Measurements from ENCODE around the gene VPS9D1.

DNA sequence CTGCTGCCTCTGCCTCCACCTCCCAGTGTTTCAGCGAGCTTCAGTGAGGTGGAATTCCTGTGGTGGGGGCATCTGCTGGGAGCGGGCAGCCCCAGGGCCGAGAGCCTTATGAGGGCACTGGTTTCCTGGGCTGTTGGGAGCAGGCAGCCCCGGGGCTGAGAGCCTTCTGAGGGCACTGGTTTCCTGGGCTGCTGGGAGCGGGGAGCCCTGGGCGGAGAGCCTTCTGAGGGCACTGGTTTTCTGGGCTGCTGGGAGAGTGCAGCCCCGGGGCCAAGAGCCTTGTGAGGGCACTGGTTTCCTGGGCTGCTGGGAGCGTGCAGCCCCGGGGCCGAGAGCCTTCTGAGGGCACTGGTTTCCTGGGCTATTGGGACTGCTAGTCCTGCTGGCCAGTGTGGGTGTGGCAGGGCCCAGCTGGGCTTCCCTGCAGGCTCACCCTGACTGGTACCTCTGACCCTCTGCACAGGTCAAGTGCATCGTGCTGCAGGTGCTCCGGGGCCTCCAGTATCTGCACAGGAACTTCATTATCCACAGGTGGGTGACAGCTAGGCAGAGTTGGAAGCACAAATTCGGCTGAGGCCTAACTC, 28.6 kb downstream of the VPS9D1 start:
- TF ChIP-seq, protein P1, sequence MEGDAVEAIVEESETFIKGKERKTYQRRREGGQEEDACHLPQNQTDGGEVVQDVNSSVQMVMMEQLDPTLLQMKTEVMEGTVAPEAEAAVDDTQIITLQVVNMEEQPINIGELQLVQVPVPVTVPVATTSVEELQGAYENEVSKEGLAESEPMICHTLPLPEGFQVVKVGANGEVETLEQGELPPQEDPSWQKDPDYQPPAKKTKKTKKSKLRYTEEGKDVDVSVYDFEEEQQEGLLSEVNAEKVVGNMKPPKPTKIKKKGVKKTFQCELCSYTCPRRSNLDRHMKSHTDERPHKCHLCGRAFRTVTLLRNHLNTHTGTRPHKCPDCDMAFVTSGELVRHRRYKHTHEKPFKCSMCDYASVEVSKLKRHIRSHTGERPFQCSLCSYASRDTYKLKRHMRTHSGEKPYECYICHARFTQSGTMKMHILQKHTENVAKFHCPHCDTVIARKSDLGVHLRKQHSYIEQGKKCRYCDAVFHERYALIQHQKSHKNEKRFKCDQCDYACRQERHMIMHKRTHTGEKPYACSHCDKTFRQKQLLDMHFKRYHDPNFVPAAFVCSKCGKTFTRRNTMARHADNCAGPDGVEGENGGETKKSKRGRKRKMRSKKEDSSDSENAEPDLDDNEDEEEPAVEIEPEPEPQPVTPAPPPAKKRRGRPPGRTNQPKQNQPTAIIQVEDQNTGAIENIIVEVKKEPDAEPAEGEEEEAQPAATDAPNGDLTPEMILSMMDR (conservative IDR thresholded peaks at IDR 0.05; ENCODE audit: low read depth, low read length) = no peak
- no peak for TF ChIP-seq POLR2A (IDR thresholded peaks at IDR 0.05; ENCODE audit: low read depth, low read length)
- TF ChIP-seq RCOR1 (IDR thresholded peaks at IDR 0.05; ENCODE audit: insufficient replicate concordance, low read length) = no peak
- no peak for TF ChIP-seq MXI1 (IDR thresholded peaks at IDR 0.05; ENCODE audit: borderline replicate concordance, low read depth, low read length)
- TF ChIP-seq MAZ (IDR thresholded peaks at IDR 0.05; ENCODE audit: borderline replicate concordance, low read depth, low read length) = no peak
- TF ChIP-seq USF2 (IDR thresholded peaks at IDR 0.05; ENCODE audit: low read depth, low read length) = no peak
- no peak for TF ChIP-seq RAD21 (IDR thresholded peaks at IDR 0.05; ENCODE audit: low read length)
- no peak for TF ChIP-seq BHLHE40 (IDR thresholded peaks at IDR 0.05; ENCODE audit: low read depth, low read length)

Data from IMR-90 (cell line).